Measurements from ENCODE around the gene CYTH3. TPM values are rescaled to one million over a fixed set of nuclear protein-coding genes. Genes with fewer than 3 reads are reported as not detected.
A peak's percentile ranks its signal among the peaks of the same experiment; 100 is the strongest.

CYTH3 gene
- total and polyA plus RNA-seq, 9 of the 15 experiments (the other 6 are each of a cell fraction or from before 2014, with no cell fraction given): 0.25 to 15.2 (median 11.4) TPM

- Histone ChIP-seq H3K9ac (ENCODE audit: insufficient read depth in 1 of 2, low read depth in 2 of 2, low read length in 2 of 2) (no peak overlapping the region), H3K4me1 (replicated peaks in 1 of 2; ENCODE audit: control insufficient read depth in 2 of 2, insufficient read depth in 2 of 2, low read length in 2 of 2) (peaks cover 8 to 17% of the 10 kb centered on the region in 2 experiments; a peak in 4 of 5 replicates), H3K27me3 (ENCODE audit: control insufficient read depth in 2 of 2, insufficient read depth in 2 of 2, low read length in 2 of 2) (no peaks in the 10 kb centered on the region), H3K36me3 (ENCODE audit: control insufficient read depth, insufficient read depth, low read length) (no peaks in the 10 kb centered on the region), H3K9me1 (ENCODE audit: control insufficient read depth, insufficient read depth, low read length) (no peaks in the 10 kb centered on the region), H2AFZ (ENCODE audit: low read depth, low read length) (no peak overlapping the region), H3K4me3 (no peak overlapping the region), H3K4me2 (ENCODE audit: insufficient read depth, low read length) (no peak overlapping the region), H3K27ac (ENCODE audit: extremely low read depth, low read depth, low read length) (no peak overlapping the region), H3K9me3 (replicated peaks; ENCODE audit: control insufficient read depth, insufficient read depth, low read depth, low read length) (no peaks in the 10 kb centered on the region), H3K79me2 (ENCODE audit: control insufficient read depth, insufficient read depth, low read length) (no peaks in the 10 kb centered on the region), H4K20me1 (replicated peaks; ENCODE audit: control insufficient read depth, insufficient read depth, low read length) (no peaks in the 10 kb centered on the region)
- intact Hi-C loops (cut with micrococcal nuclease) (no loop called here), in situ Hi-C loops (cut with MboI) (no loop called here)
- 50% methylated on average over 2 of the region's 2 CpGs for WGBS (ENCODE audit: insufficient coverage, low coverage, missing lambda C conversion rate)
- no peak for DNase-seq (ENCODE audit: extremely low read depth in 1 of 4, low spot score in 3 of 4)
- no TSS peak for BruUV-seq (replicated peaks)
- CTCF ChIA-PET (ENCODE audit: low intra/inter-chr PET ratio): no interaction called here
- POLR2A ChIA-PET: no interaction called here
- ATAC-seq: no peak
- no peak for FAIRE-seq
- TF ChIP-seq HDAC1 (IDR thresholded peaks at IDR 0.05): peak in 1 of 2 experiments; percentile 41; a peak in 1 of 4 replicates
- no peak for TF ChIP-seq SMARCE1 (IDR thresholded peaks at IDR 0.05)
- peak; percentile 75 for TF ChIP-seq MTA1 (IDR thresholded peaks at IDR 0.05; ENCODE audit: borderline replicate concordance)
- 0 out of 2 replicates have a peak, but pooled peaks have one; percentile 33 for TF ChIP-seq MCM3 (IDR thresholded peaks at IDR 0.05)
- peak; percentile 83 for TF ChIP-seq ZNF121 (CRISPR knock-in tag; conservative IDR thresholded peaks at IDR 0.05)
- peak; percentile 30 for TF ChIP-seq ARHGAP35 (IDR thresholded peaks at IDR 0.05; ENCODE audit: partially characterized antibody)
- TF ChIP-seq GTF2E2 (tag; IDR thresholded peaks at IDR 0.05): no peak
- no peak for TF ChIP-seq ILF3 (IDR thresholded peaks at IDR 0.05; ENCODE audit: borderline replicate concordance)
- TF ChIP-seq ZBTB5 (IDR thresholded peaks at IDR 0.05): peak; percentile 58; the same call in 1 of the 2 replicates
- no peak for TF ChIP-seq PCBP2 (IDR thresholded peaks at IDR 0.05; ENCODE audit: low read depth, low read length, poor library complexity, severe bottlenecking)
- TF ChIP-seq HBP1 (CRISPR knock-in tag; IDR thresholded peaks at IDR 0.05): peak; percentile 85
- TF ChIP-seq CBX2 (IDR thresholded peaks at IDR 0.05; ENCODE audit: insufficient read depth, low read length, poor library complexity, severe bottlenecking): no peak
- TF ChIP-seq ZBTB2 (IDR thresholded peaks at IDR 0.05): 0 out of 2 replicates have a peak, but pooled peaks have one; percentile 39
- peak; percentile 86 for TF ChIP-seq ZNF512 (tag; IDR thresholded peaks at IDR 0.05)
- TF ChIP-seq OTX1 (CRISPR knock-in tag; IDR thresholded peaks at IDR 0.05): 0 out of 2 replicates have a peak, but pooled peaks have one; percentile 57
Observed at GRCh38 chr7:6288270-6288860, 15.9 kb upstream of the CYTH3 start.

All from K562 (cell line).